ENCODE measurements around the gene VWA5B1.
A peak's percentile ranks its signal among the peaks of the same experiment; 100 is the strongest.

Gene VWA5B1

GRCh38 chr1:20298626-20299025 is 8.0 kb downstream of the VWA5B1 start:
- Mint-ChIP-seq H3K9me3 (ENCODE audit: low read depth) (no peaks in the 10 kb centered on the region), H3K27me3 (peaks cover 6% of the 10 kb centered on the region), H3K36me3 (no peaks in the 10 kb centered on the region), H3K27ac (no peak overlapping the region), H3K4me1 (ENCODE audit: low read depth) (no peaks in the 10 kb centered on the region), H3K4me3 (no peak overlapping the region)

- H3K27me3 Mint-ChIP-seq: peaks cover 6% of the 10 kb centered on the region
- H3K9me3 Mint-ChIP-seq (ENCODE audit: low read depth): no peaks in the 10 kb centered on the region
- no peaks in the 10 kb centered on the region for H3K4me1 Mint-ChIP-seq (ENCODE audit: low read depth)
- H3K4me3 Mint-ChIP-seq: no peak overlapping the region
- H3K27ac Mint-ChIP-seq: no peak overlapping the region
- no peaks in the 10 kb centered on the region for H3K36me3 Mint-ChIP-seq
These were observed 10.9 kb downstream of the VWA5B1 start for GRCh38 chr1:20301463-20302107.

GRCh38 chr1:20302108-20302471 is 11.4 kb downstream of the VWA5B1 start:
- Mint-ChIP-seq H3K27ac (no peak overlapping the region), H3K4me3 (no peak overlapping the region), H3K9me3 (ENCODE audit: low read depth) (no peaks in the 10 kb centered on the region), H3K4me1 (ENCODE audit: low read depth) (no peaks in the 10 kb centered on the region), H3K27me3 (peaks cover 6% of the 10 kb centered on the region), H3K36me3 (no peaks in the 10 kb centered on the region)

- Mint-ChIP-seq H3K4me3 (no peak overlapping the region), H3K27ac (no peak overlapping the region), H3K27me3 (peaks cover 2% of the 10 kb centered on the region), H3K36me3 (no peaks in the 10 kb centered on the region), H3K4me1 (ENCODE audit: low read depth) (no peaks in the 10 kb centered on the region), H3K9me3 (ENCODE audit: low read depth) (no peaks in the 10 kb centered on the region)
These were observed 16.4 kb downstream of the VWA5B1 start for GRCh38 chr1:20307026-20307425.

- Mint-ChIP-seq H3K27me3 (peaks cover 3% of the 10 kb centered on the region), H3K27ac (no peak overlapping the region), H3K36me3 (no peaks in the 10 kb centered on the region), H3K9me3 (ENCODE audit: low read depth) (no peaks in the 10 kb centered on the region), H3K4me1 (ENCODE audit: low read depth) (no peaks in the 10 kb centered on the region), H3K4me3 (no peak overlapping the region)
These were observed 17.9 kb downstream of the VWA5B1 start for GRCh38 chr1:20308569-20308968.

- Mint-ChIP-seq H3K27me3 (peaks cover 3% of the 10 kb centered on the region), H3K4me3 (no peak overlapping the region), H3K27ac (no peak overlapping the region), H3K9me3 (ENCODE audit: low read depth) (no peaks in the 10 kb centered on the region), H3K36me3 (no peaks in the 10 kb centered on the region), H3K4me1 (ENCODE audit: low read depth) (no peaks in the 10 kb centered on the region)
These were observed 20.6 kb downstream of the VWA5B1 start for GRCh38 chr1:20311289-20311688.

GRCh38 chr1:20312310-20312709 is 21.6 kb downstream of the VWA5B1 start:
- no peak overlapping the region for H3K4me3 Mint-ChIP-seq
- H3K36me3 Mint-ChIP-seq: no peaks in the 10 kb centered on the region
- no peak overlapping the region for H3K27ac Mint-ChIP-seq
- no peaks in the 10 kb centered on the region for H3K4me1 Mint-ChIP-seq (ENCODE audit: low read depth)
- H3K27me3 Mint-ChIP-seq: peaks cover 3% of the 10 kb centered on the region
- no peaks in the 10 kb centered on the region for H3K9me3 Mint-ChIP-seq (ENCODE audit: low read depth)

- Mint-ChIP-seq H3K27ac (no peak overlapping the region), H3K4me3 (no peak overlapping the region), H3K4me1 (ENCODE audit: low read depth) (no peaks in the 10 kb centered on the region), H3K36me3 (no peaks in the 10 kb centered on the region), H3K9me3 (ENCODE audit: low read depth) (no peaks in the 10 kb centered on the region), H3K27me3 (peaks cover 3% of the 10 kb centered on the region)
These were observed 22.1 kb downstream of the VWA5B1 start for GRCh38 chr1:20312818-20313217.

GRCh38 chr1:20317471-20317870 is 26.8 kb downstream of the VWA5B1 start:
- Mint-ChIP-seq H3K27me3 (peaks cover 8% of the 10 kb centered on the region), H3K9me3 (ENCODE audit: low read depth) (no peaks in the 10 kb centered on the region), H3K4me3 (no peak overlapping the region), H3K27ac (no peak overlapping the region), H3K4me1 (ENCODE audit: low read depth) (peaks cover 16% of the 10 kb centered on the region), H3K36me3 (no peaks in the 10 kb centered on the region)

- Mint-ChIP-seq H3K27ac (no peak overlapping the region), H3K4me3 (no peak overlapping the region), H3K36me3 (no peaks in the 10 kb centered on the region), H3K9me3 (ENCODE audit: low read depth) (no peaks in the 10 kb centered on the region), H3K4me1 (ENCODE audit: low read depth) (peaks cover 20% of the 10 kb centered on the region), H3K27me3 (peaks cover 8% of the 10 kb centered on the region)
These were observed 27.8 kb downstream of the VWA5B1 start for GRCh38 chr1:20318521-20318920.

- H3K4me1 Mint-ChIP-seq (ENCODE audit: low read depth): peaks cover 20% of the 10 kb centered on the region
- no peaks in the 10 kb centered on the region for H3K9me3 Mint-ChIP-seq (ENCODE audit: low read depth)
- H3K27me3 Mint-ChIP-seq: peaks cover 6% of the 10 kb centered on the region
- H3K36me3 Mint-ChIP-seq: no peaks in the 10 kb centered on the region
- no peak overlapping the region for H3K4me3 Mint-ChIP-seq
- no peak overlapping the region for H3K27ac Mint-ChIP-seq
These were observed 28.3 kb downstream of the VWA5B1 start for GRCh38 chr1:20318971-20319370.

- H3K27ac Mint-ChIP-seq: no peak overlapping the region
- H3K4me1 Mint-ChIP-seq (ENCODE audit: low read depth): peaks cover 20% of the 10 kb centered on the region
- no peak overlapping the region for H3K4me3 Mint-ChIP-seq
- H3K27me3 Mint-ChIP-seq: peaks cover 6% of the 10 kb centered on the region
- H3K36me3 Mint-ChIP-seq: no peaks in the 10 kb centered on the region
- H3K9me3 Mint-ChIP-seq (ENCODE audit: low read depth): no peaks in the 10 kb centered on the region
These were observed 29.0 kb downstream of the VWA5B1 start for GRCh38 chr1:20319456-20320220.

GRCh38 chr1:20320704-20321103 is 30.0 kb downstream of the VWA5B1 start:
- H3K9me3 Mint-ChIP-seq (ENCODE audit: low read depth): no peaks in the 10 kb centered on the region
- H3K27ac Mint-ChIP-seq: no peak overlapping the region
- H3K36me3 Mint-ChIP-seq: no peaks in the 10 kb centered on the region
- peaks cover 6% of the 10 kb centered on the region for H3K27me3 Mint-ChIP-seq
- H3K4me3 Mint-ChIP-seq: no peak overlapping the region
- peaks cover 20% of the 10 kb centered on the region for H3K4me1 Mint-ChIP-seq (ENCODE audit: low read depth)

GRCh38 chr1:20321573-20321972 is 30.9 kb downstream of the VWA5B1 start:
- Mint-ChIP-seq H3K27ac (no peak overlapping the region), H3K4me1 (ENCODE audit: low read depth) (peaks cover 20% of the 10 kb centered on the region), H3K27me3 (peaks cover 7% of the 10 kb centered on the region), H3K9me3 (ENCODE audit: low read depth) (no peaks in the 10 kb centered on the region), H3K36me3 (no peaks in the 10 kb centered on the region), H3K4me3 (peak overlapping the region; percentile 38)

- Mint-ChIP-seq H3K27ac (no peak overlapping the region), H3K4me3 (peak overlapping the region; percentile 38), H3K9me3 (ENCODE audit: low read depth) (no peaks in the 10 kb centered on the region)
These were observed 31.6 kb downstream of the VWA5B1 start for GRCh38 chr1:20322081-20322824.

More at GRCh38 chr1:20322081-20322824, 31.6 kb downstream of the VWA5B1 start:
- Mint-ChIP-seq H3K4me1 (ENCODE audit: low read depth) (peaks cover 20% of the 10 kb centered on the region), H3K36me3 (no peaks in the 10 kb centered on the region), H3K27me3 (peaks cover 7% of the 10 kb centered on the region)

All from activated naive CD8-positive, alpha-beta T cell (primary cell).